NCI-H1105 (cell line): ENCODE data around the gene RILPL2.
"Not testable (repeated sequence)": the region's sequence is repeated elsewhere in the genome, so short reads cannot be mapped to it uniquely, and the experiment has no call there.

ENCODE experiments used
- DNase-seq: peaks from one replicate; lab custom pipeline; 2025; lab: John Stamatoyannopoulos, UW

Gene RILPL2

GRCh38 chr12:123449856-123450255 lies 13.4 kb upstream of the RILPL2 start:
- DNase-seq, result no peak

GRCh38 chr12:123449249-123449733 lies 12.8 kb upstream of the RILPL2 start:
- no peak for DNase-seq

- DNase-seq, result no peak
Observed at GRCh38 chr12:123446333-123446713, 9.8 kb upstream of the RILPL2 start.

- no peak for DNase-seq
Observed at GRCh38 chr12:123445388-123446332, 9.2 kb upstream of the RILPL2 start.

GRCh38 chr12:123444092-123445026 lies 7.9 kb upstream of the RILPL2 start:
- DNase-seq, result no peak

- DNase-seq, result no peak
Observed at GRCh38 chr12:123442774-123443173, 6.3 kb upstream of the RILPL2 start.

GRCh38 chr12:123441523-123442164 lies 5.2 kb upstream of the RILPL2 start:
- DNase-seq, result no peak

- no peak for DNase-seq
Observed at GRCh38 chr12:123435636-123436016, 858 bp downstream of the RILPL2 start.

- DNase-seq, result no peak
Observed at GRCh38 chr12:123433615-123434014, 2.9 kb downstream of the RILPL2 start.

- not testable (repeated sequence) for DNase-seq
Observed at GRCh38 chr12:123431951-123432817, 4.3 kb downstream of the RILPL2 start.

GRCh38 chr12:123429101-123429500 lies 7.4 kb downstream of the RILPL2 start:
- DNase-seq, result not testable (repeated sequence)

GRCh38 chr12:123428591-123428990 lies 7.9 kb downstream of the RILPL2 start:
- DNase-seq, result no peak

GRCh38 chr12:123427036-123427769 lies 9.3 kb downstream of the RILPL2 start:
- no peak for DNase-seq

GRCh38 chr12:123421314-123421713 lies 15.2 kb downstream of the RILPL2 start:
- DNase-seq, result no peak

GRCh38 chr12:123410041-123410412 lies 26.5 kb downstream of the RILPL2 start:
- DNase-seq, result no peak

- DNase-seq, result not testable (repeated sequence)
Observed at GRCh38 chr12:123409284-123410040, 27.0 kb downstream of the RILPL2 start.

- not testable (repeated sequence) for DNase-seq
Observed at GRCh38 chr12:123408619-123409018, 27.9 kb downstream of the RILPL2 start.

- not testable (repeated sequence) for DNase-seq
Observed at GRCh38 chr12:123407934-123408333, 28.6 kb downstream of the RILPL2 start.

GRCh38 chr12:123407269-123407668 lies 29.2 kb downstream of the RILPL2 start:
- DNase-seq, result not testable (repeated sequence)

- DNase-seq, result no peak
Observed at GRCh38 chr12:123404581-123404980, 31.9 kb downstream of the RILPL2 start.
